GM12878 (cell line): Measurements from ENCODE around the gene LPA. TPM values are rescaled to one million over a fixed set of nuclear protein-coding genes. Genes with fewer than 3 reads are reported as not detected.

ENCODE experiments used
- ATAC-seq: fragments of 200-7000 bp; cut with Tn5 transposase; 3 replicates; pipeline ENCODE4 v1.9.1; 2020; ENCODE audit warnings: mild to moderate bottlenecking, moderate library complexity
- BruUV-seq: library from RNA; stranded (reverse); fragments of 400-500 nt; replicated peaks from 2 replicates; lab custom pipeline; 2021; lab: Mats Ljungman, UMichigan
- CTCF ChIA-PET: fragments of 300-600 bp; sonication (Branson Sonifier 250); formaldehyde crosslinking; extraction: SDS; loops from one replicate; lab custom pipeline; 2021; ENCODE audit warnings: inconsistent platforms; lab: Yijun Ruan, JAX
- POLR2A ChIA-PET: fragments of 350-600 bp; formaldehyde crosslinking; extraction: SDS; loops from one replicate; lab custom pipeline; 2021; ENCODE audit warnings: inconsistent platforms; lab: Charles Lee
- RAD21 ChIA-PET: fragments of 300-600 bp; sonication (Branson Sonifier 250); formaldehyde crosslinking; loops from one replicate; lab custom pipeline; 2023; ENCODE audit warnings: antibody characterized with exemption; ENCODE audit not compliant: unreplicated experiment; lab: Charles Lee
- SMC1A ChIA-PET: fragments of 300-600 bp; sonication (Branson Sonifier 250); formaldehyde crosslinking; loops from one replicate; lab custom pipeline; 2023; ENCODE audit not compliant: unreplicated experiment, uncharacterized antibody; lab: Charles Lee
- DNase-seq: peaks from one replicate; pipeline ENCODE4 v3.0.0-alpha.2; 2011; ENCODE audit warnings: low read depth, low spot score
- FAIRE-seq: peaks from 3 replicates; lab custom pipeline; 2011; peaks lifted over from hg19 to GRCh38; lab: Jason Lieb, UNC
- H2AFZ ChIP-seq: 2 replicates; pipeline ENCODE4 v1.6.0; 2011; ENCODE audit warnings: low read depth, low read length, control low read depth; ENCODE audit not compliant: control insufficient read depth
- H3K27ac ChIP-seq: 2 replicates; pipeline ENCODE4 v1.5.1; 2011; ENCODE audit warnings: control low read depth; ENCODE audit not compliant: control insufficient read depth, insufficient read depth
- H3K27me3 ChIP-seq, 2 experiments: replicated peaks in 1 of 2; 2 replicates each; pipeline versions ENCODE4 v1.6.0 to v1.6.1; 2011; ENCODE audit warnings: low read length in 1 of 2; ENCODE audit not compliant: control insufficient read depth in 2 of 2, insufficient read depth in 2 of 2
- H3K36me3 ChIP-seq, 2 experiments: 2 replicates each; pipeline ENCODE4 v1.5.1; 2011; ENCODE audit warnings: low read length in 1 of 2; ENCODE audit not compliant: control insufficient read depth in 2 of 2, insufficient read depth in 2 of 2
- H3K4me1 ChIP-seq: 2 replicates; pipeline ENCODE4 v1.6.1; 2011; ENCODE audit warnings: mild to moderate bottlenecking, low read length, moderate library complexity, mixed read lengths; ENCODE audit not compliant: control insufficient read depth, insufficient read depth
- H3K4me2 ChIP-seq: 2 replicates; pipeline ENCODE4 v1.6.0; 2011; ENCODE audit warnings: control low read depth; ENCODE audit not compliant: control insufficient read depth, insufficient read depth
- H3K4me3 ChIP-seq: fragments of 200-600 bp; sonication (generic); 2 replicates; pipeline ENCODE4 v1.5.1; 2016
- H3K79me2 ChIP-seq: 2 replicates; pipeline ENCODE4 v1.6.0; 2011; ENCODE audit warnings: low read length; ENCODE audit not compliant: control insufficient read depth, insufficient read depth
- H3K9ac ChIP-seq: 2 replicates; pipeline ENCODE4 v1.8.0; 2011; ENCODE audit warnings: low read length, control low read depth, mixed read lengths; ENCODE audit not compliant: control insufficient read depth, insufficient read depth
- H3K9me3 ChIP-seq: replicated peaks from 3 replicates; pipeline ENCODE4 v1.5.1; 2011; ENCODE audit warnings: mild to moderate bottlenecking, low read length; ENCODE audit not compliant: control insufficient read depth, insufficient read depth
- H4K20me1 ChIP-seq: 2 replicates; pipeline ENCODE4 v1.6.0; 2011; ENCODE audit not compliant: control insufficient read depth, insufficient read depth
- ASH2L ChIP-seq: fragments of 300-600, 200-600 bp; sonication (generic); IDR thresholded peaks from 2 replicates; pipeline ENCODE4 v1.6.1; 2017; ENCODE audit warnings: low read depth, mild to moderate bottlenecking, borderline replicate concordance
- CBX5 ChIP-seq: sonication (generic); IDR thresholded peaks from 2 replicates; pipeline ENCODE4 v1.6.1; 2016; ENCODE audit warnings: low read depth, moderate library complexity, mild to moderate bottlenecking, inconsistent platforms
- CEBPZ ChIP-seq: fragments of 150-350 bp; IDR thresholded peaks from 2 replicates; pipeline ENCODE4 v1.6.1; 2016; ENCODE audit warnings: low read depth, low read length
- CHD2 ChIP-seq: IDR thresholded peaks from 2 replicates; pipeline ENCODE4 v1.6.1; 2011; ENCODE audit warnings: low read depth, low read length, improper control_type of control experiment, borderline replicate concordance
- DPF2 ChIP-seq: fragments of 450-650 bp; IDR thresholded peaks from 2 replicates; pipeline ENCODE4 v1.6.1; 2017; ENCODE audit warnings: mild to moderate bottlenecking
- EP300 ChIP-seq, 2 experiments: fragments of 150-350 bp in 1 of 2; IDR thresholded peaks; 2 replicates each; pipeline ENCODE4 v1.6.1; 2011 to 2012; ENCODE audit warnings: low read depth in 2 of 2, low read length in 2 of 2, borderline replicate concordance in 1 of 2, improper control_type of control experiment in 1 of 2, inconsistent platforms in 1 of 2; ENCODE audit not compliant: control insufficient read depth in 1 of 2
- FOXM1 ChIP-seq: IDR thresholded peaks from 2 replicates; pipeline ENCODE4 v1.6.1; 2012; ENCODE audit warnings: low read depth, mild to moderate bottlenecking, inconsistent platforms, low read length, moderate library complexity
- IKZF2 ChIP-seq, 2 experiments: fragments of 450-650 bp; IDR thresholded peaks; 2 replicates each; pipeline ENCODE4 v1.6.1; 2017; ENCODE audit warnings: mild to moderate bottlenecking in 2 of 2, moderate library complexity in 2 of 2
- IRF5 ChIP-seq: fragments of 450-650 bp; IDR thresholded peaks from 2 replicates; pipeline ENCODE4 v1.6.1; 2017; ENCODE audit warnings: borderline replicate concordance
- JUNB ChIP-seq: IDR thresholded peaks from 2 replicates; pipeline ENCODE4 v1.6.1; 2016; ENCODE audit warnings: antibody characterized with exemption, mild to moderate bottlenecking
- KAT2A ChIP-seq: conservative IDR thresholded peaks from 2 replicates; pipeline ENCODE4 v1.6.1; 2011; ENCODE audit warnings: low read depth, low read length; ENCODE audit not compliant: control insufficient read depth
- NFIC ChIP-seq: IDR thresholded peaks from 2 replicates; pipeline ENCODE4 v1.6.1; 2012; ENCODE audit warnings: low read depth, mild to moderate bottlenecking, inconsistent platforms, low read length, moderate library complexity
- NR2C2 ChIP-seq: IDR thresholded peaks from 2 replicates; pipeline ENCODE4 v1.6.1; 2011; ENCODE audit warnings: borderline replicate concordance, low read depth; ENCODE audit not compliant: control insufficient read depth, insufficient read length
- NRF1 ChIP-seq: conservative IDR thresholded peaks from 2 replicates; pipeline ENCODE4 v1.6.1; 2011; ENCODE audit warnings: mild to moderate bottlenecking, low read depth, low read length, improper control_type of control experiment
- PAX8 ChIP-seq: fragments of 450-650 bp; IDR thresholded peaks from 2 replicates; pipeline ENCODE4 v1.6.1; 2017; ENCODE audit warnings: mild to moderate bottlenecking, moderate library complexity
- PML ChIP-seq: IDR thresholded peaks from 2 replicates; pipeline ENCODE4 v1.6.1; 2012; ENCODE audit warnings: low read length, inconsistent platforms
- POLR2A ChIP-seq: IDR thresholded peaks from 2 replicates; pipeline ENCODE4 v1.6.1; 2011; ENCODE audit warnings: low read depth, mild to moderate bottlenecking, low read length
- POLR2AphosphoS2 ChIP-seq: IDR thresholded peaks from 2 replicates; pipeline ENCODE4 v1.6.1; 2011; ENCODE audit warnings: low read depth, mild to moderate bottlenecking, low read length, improper control_type of control experiment, moderate library complexity
- RB1 ChIP-seq: fragments of 450-650 bp; formaldehyde crosslinking; IDR thresholded peaks from 2 replicates; pipeline ENCODE4 v1.6.1; 2017; ENCODE audit warnings: mild to moderate bottlenecking, borderline replicate concordance
- SIN3A ChIP-seq: IDR thresholded peaks from 2 replicates; pipeline ENCODE4 v1.6.1; 2012; ENCODE audit warnings: low read depth, low read length, improper control_type of control experiment
- SMC3 ChIP-seq: IDR thresholded peaks from 2 replicates; pipeline ENCODE4 v1.6.1; 2011; ENCODE audit warnings: low read length, improper control_type of control experiment, borderline replicate concordance
- SUPT20H ChIP-seq: IDR thresholded peaks from 2 replicates; pipeline ENCODE4 v1.6.1; 2011; ENCODE audit warnings: low read depth, mild to moderate bottlenecking, low read length, moderate library complexity, borderline replicate concordance; ENCODE audit not compliant: control insufficient read depth
- TAF1 ChIP-seq: IDR thresholded peaks from 2 replicates; pipeline ENCODE4 v1.6.1; 2011; ENCODE audit warnings: mild to moderate bottlenecking, low read depth, low read length, borderline replicate concordance
- in situ Hi-C: fragments of 300-500 bp; cut with MboI; formaldehyde crosslinking; loops from 9 replicates; pipeline ENCODE4 v1.14.3; 2018; ENCODE audit warnings: mixed read lengths
- intact Hi-C: fragments of 100-400 bp; cut with micrococcal nuclease; formaldehyde crosslinking; loops from one replicate; pipeline ENCODE4 v1.14.2; 2022; ENCODE audit not compliant: unreplicated experiment
- polyA plus RNA-seq, 11 experiments: library from polyadenylated mRNA; depleted of rRNA in 4 of 11; unstranded in 6 of 11; stranded (reverse) in 5 of 11; fragments of >200 nt; fragmentation: Nextera tagmentation in 4 of 11; fragmentation: Illumina TruSeq in 1 of 11; extraction: Ambion mirVana in 4 of 11; extraction: Trizol in 1 of 11; gene quantifications; 1 replicate in 1 of 11; 2 replicates in 10 of 11; pipeline versions ENCODE4 v1.2.1 to v1.2.3, GENCODE V29; 2011 to 2016; ENCODE audit warnings: inconsistent platforms in 2 of 11, missing spikeins in 2 of 11, low read depth in 1 of 11
- total RNA-seq, 4 experiments: library from RNA; depleted of rRNA in 3 of 4; stranded (reverse); fragments of >200 nt in 3 of 4; fragmentation: Illumina TruSeq in 1 of 4; extraction: Trizol in 1 of 4; gene quantifications; 2 replicates each; pipeline versions ENCODE4 v1.2.1 to v1.2.3, GENCODE V29; 2013 to 2021

LPA gene
- total and polyA plus RNA-seq, 10 of the 15 experiments (the other 5 are each of a cell fraction or from before 2014, with no cell fraction given): 0.03 to 2.8 (median 0.57) TPM

- no peak for TF ChIP-seq CEBPZ
- TF ChIP-seq ASH2L: no peak
- no peak for TF ChIP-seq PML
- TF ChIP-seq NFIC: no peak
- no peak for TF ChIP-seq PAX8
- no peak for TF ChIP-seq DPF2
Observed at GRCh38 chr6:160586374-160586773, 77.7 kb downstream of the LPA start (continued).

- CTCF ChIA-PET: no interaction called here
- RAD21 ChIA-PET: no interaction called here
- TF ChIP-seq CHD2: no peak
- no peak for TF ChIP-seq SUPT20H
- TF ChIP-seq IKZF2 (IDR thresholded peaks at IDR 0.05): no peak
- no peak for TF ChIP-seq TAF1
- no peak for TF ChIP-seq POLR2A
- no peak for TF ChIP-seq NRF1
- no peak for TF ChIP-seq RB1
- TF ChIP-seq KAT2A: no peak
- TF ChIP-seq SMC3: no peak
- no peak for TF ChIP-seq JUNB
- TF ChIP-seq IRF5: no peak
- no peak for TF ChIP-seq POLR2AphosphoS2
- TF ChIP-seq NR2C2: no peak
- no peak for TF ChIP-seq CBX5
- no peak for TF ChIP-seq EP300 (IDR thresholded peaks at IDR 0.05; ENCODE audit: borderline replicate concordance in 1 of 2, control insufficient read depth in 1 of 2, low read depth in 2 of 2, low read length in 2 of 2)
- no peak for TF ChIP-seq SIN3A
- no peak for TF ChIP-seq FOXM1
Observed at GRCh38 chr6:160583794-160584193, 80.3 kb downstream of the LPA start.

More at GRCh38 chr6:160583794-160584193, 80.3 kb downstream of the LPA start:
- H3K4me1 ChIP-seq: no peaks in the 10 kb centered on the region
- H3K27ac ChIP-seq: no peak overlapping the region
- ATAC-seq (no peak), DNase-seq (no peak), FAIRE-seq (no peak)
- no peak overlapping the region for H3K4me3 ChIP-seq
- in situ Hi-C loops (no loop called here), intact Hi-C loops (no loop called here)
- H4K20me1 ChIP-seq: no peaks in the 10 kb centered on the region
- H3K4me2 ChIP-seq: no peak overlapping the region
- BruUV-seq: no TSS peak
- ChIA-PET POLR2A (no interaction called here), SMC1A (no interaction called here)
- H3K27me3 ChIP-seq: no peaks in the 10 kb centered on the region
- no peak overlapping the region for H2AFZ ChIP-seq
- H3K36me3 ChIP-seq: no peaks in the 10 kb centered on the region
- no peaks in the 10 kb centered on the region for H3K79me2 ChIP-seq
- H3K9ac ChIP-seq: no peak overlapping the region
- H3K9me3 ChIP-seq: no peaks in the 10 kb centered on the region
